H1 (cell line): ENCODE data around the gene ATP13A3. TPM values are rescaled to one million over a fixed set of nuclear protein-coding genes. Genes with fewer than 3 reads are reported as not detected.

ENCODE experiments used
- ATF3 ChIP-seq: IDR thresholded peaks from 2 replicates; pipeline ENCODE4 v1.6.1; 2011; ENCODE audit warnings: low read depth, mild to moderate bottlenecking, low read length; ENCODE audit not compliant: insufficient read depth
- BACH1 ChIP-seq: IDR thresholded peaks from 2 replicates; pipeline ENCODE4 v1.6.1; 2012; ENCODE audit warnings: low read length, improper control_type of control experiment
- CHD2 ChIP-seq: IDR thresholded peaks from 2 replicates; pipeline ENCODE4 v1.6.1; 2012; ENCODE audit warnings: low read length, improper control_type of control experiment
- JUN ChIP-seq: IDR thresholded peaks from 2 replicates; pipeline ENCODE4 v1.6.1; 2011; ENCODE audit warnings: low read depth, mild to moderate bottlenecking, improper control_type of control experiment, low read length
- JUND ChIP-seq: IDR thresholded peaks from 2 replicates; pipeline ENCODE4 v1.6.1; 2011; ENCODE audit warnings: mild to moderate bottlenecking, improper control_type of control experiment, low read length
- POU5F1 ChIP-seq: IDR thresholded peaks from 2 replicates; pipeline ENCODE4 v1.6.1; 2011; ENCODE audit warnings: low read depth, mild to moderate bottlenecking, low read length, moderate library complexity
- SAP30 ChIP-seq: fragments of 300-600 bp; sonication (generic); IDR thresholded peaks from 2 replicates; pipeline ENCODE4 v1.7.1; 2012; ENCODE audit warnings: low read length, moderate library complexity, mild to moderate bottlenecking, inconsistent platforms; ENCODE audit not compliant: insufficient read depth, insufficient replicate concordance
- SIX5 ChIP-seq: IDR thresholded peaks from 2 replicates; pipeline ENCODE4 v1.6.1; 2011; ENCODE audit warnings: mild to moderate bottlenecking, low read depth, low read length
- polyA plus RNA-seq, 7 experiments: library from polyadenylated mRNA; depleted of rRNA in 3 of 7; stranded (reverse) in 5 of 7; unstranded in 2 of 7; fragments of >200 nt in 5 of 7; fragments of 200-250 nt in 2 of 7; gene quantifications; 1 replicate in 5 of 7; 2 replicates in 1 of 7; 4 replicates in 1 of 7; pipeline versions ENCODE4 v1.2.1 to v1.2.3, GENCODE V29; 2011 to 2013; ENCODE audit warnings: missing spikeins in 2 of 7, mixed read lengths in 2 of 7
- total RNA-seq: library from RNA; stranded (reverse); fragmentation: NEBNext Ultra II Directional; extraction: Animal tissue kit (Norgen Biotek cat#: 25700); gene quantifications from 2 replicates; pipeline ENCODE4 v1.2.1, GENCODE V29; 2021

The ATP13A3 gene
- total and polyA plus RNA-seq, 2 of the 8 experiments (the other 6 are each of a cell fraction or from before 2014, with no cell fraction given), result 18.6 to 92.2 TPM

GRCh38 chr3:194508491-194509453 lies 22.0 kb upstream of the ATP13A3 start (continued):
- no peak for TF ChIP-seq SAP30
- TF ChIP-seq CHD2, result no peak
- no peak for TF ChIP-seq JUN
- no peak for TF ChIP-seq SIX5
- TF ChIP-seq JUND, result no peak
- no peak for TF ChIP-seq ATF3
- TF ChIP-seq POU5F1, result no peak
- no peak for TF ChIP-seq BACH1
